Endothelial cell of umbilical vein (primary cell): ENCODE results near the gene PTCD1. TPM values are rescaled to one million over a fixed set of nuclear protein-coding genes. Genes with fewer than 3 reads are reported as not detected.

ENCODE experiments used
- BruUV-seq: library from RNA; stranded (reverse); fragments of 400-500 nt; replicated peaks from 2 replicates; lab custom pipeline; 2021; lab: Mats Ljungman, UMichigan
- CTCF ChIA-PET: fragments of 300-600, 350-600 bp; sonication (Branson Sonifier 250); formaldehyde crosslinking; loops from one replicate; lab custom pipeline; 2021; ENCODE audit warnings: antibody characterized with exemption, inconsistent platforms; lab: Charles Lee
- POLR2A ChIA-PET: fragments of 300-600, 350-600 bp; sonication (Branson Sonifier 250); formaldehyde crosslinking; loops from one replicate; lab custom pipeline; 2021; ENCODE audit warnings: antibody characterized with exemption, inconsistent platforms; lab: Charles Lee
- DNase-seq: peaks from one replicate; pipeline ENCODE4 v3.0.0-alpha.2; 2011; ENCODE audit warnings: low read depth, low spot score
- FAIRE-seq: peaks from 2 replicates; lab custom pipeline; 2011; peaks lifted over from hg19 to GRCh38; lab: Jason Lieb, UNC
- H2AFZ ChIP-seq: 2 replicates; pipeline ENCODE4 v1.6.0; 2012; ENCODE audit warnings: low read depth, low read length, control low read depth, inconsistent platforms
- H3K27ac ChIP-seq: 2 replicates; pipeline ENCODE4 v1.5.1; 2011; ENCODE audit warnings: low read depth, mild to moderate bottlenecking, control low read depth, low read length, moderate library complexity; ENCODE audit not compliant: insufficient read depth
- H3K27me3 ChIP-seq, 2 experiments: 2 replicates each; pipeline versions ENCODE4 v1.6.0 to v1.6.1; 2011; ENCODE audit warnings: low read length in 2 of 2, mixed read lengths in 1 of 2; ENCODE audit not compliant: control insufficient read depth in 2 of 2, insufficient read depth in 2 of 2
- H3K36me3 ChIP-seq, 2 experiments: 2 replicates in 1 of 2; 3 replicates in 1 of 2; pipeline ENCODE4 v1.5.1; 2011; ENCODE audit warnings: low read length in 2 of 2, mild to moderate bottlenecking in 1 of 2, moderate library complexity in 1 of 2; ENCODE audit not compliant: control insufficient read depth in 2 of 2, insufficient read depth in 2 of 2; ENCODE audit errors: extremely low read depth in 1 of 2
- H3K4me1 ChIP-seq: 3 replicates; pipeline ENCODE4 v1.5.1; 2011; ENCODE audit warnings: mild to moderate bottlenecking, low read length; ENCODE audit not compliant: control insufficient read depth, insufficient read depth; ENCODE audit errors: extremely low read depth
- H3K4me2 ChIP-seq: 2 replicates; pipeline ENCODE4 v1.6.1; 2011; ENCODE audit warnings: low read length, control low read depth, mixed read lengths; ENCODE audit not compliant: insufficient read depth
- H3K4me3 ChIP-seq, 3 experiments: fragments of 200-600 bp in 1 of 3; sonication (generic), shearing (Covaris generic) in 1 of 3; replicated peaks in 1 of 3; 2 replicates each; pipeline ENCODE4 v1.5.1; 2011 to 2016; ENCODE audit warnings: control low read depth in 3 of 3, low read length in 3 of 3, mild to moderate bottlenecking in 2 of 3, inconsistent platforms in 1 of 3, low read depth in 1 of 3, moderate library complexity in 1 of 3; ENCODE audit not compliant: insufficient read depth in 1 of 3
- H3K79me2 ChIP-seq: 2 replicates; pipeline ENCODE4 v1.6.0; 2012; ENCODE audit warnings: low read length, inconsistent platforms; ENCODE audit not compliant: control insufficient read depth, insufficient read depth
- H3K9ac ChIP-seq: replicated peaks from 2 replicates; pipeline ENCODE3; 2011; ENCODE audit warnings: low read length, control low read depth; ENCODE audit not compliant: insufficient read depth; ENCODE audit errors: extremely low read depth
- H3K9me1 ChIP-seq: replicated peaks from 3 replicates; pipeline ENCODE4 v1.6.0; 2011; ENCODE audit warnings: mild to moderate bottlenecking, low read length; ENCODE audit not compliant: control insufficient read depth, insufficient read depth; ENCODE audit errors: extremely low read depth
- H3K9me3 ChIP-seq: replicated peaks from 2 replicates; pipeline ENCODE4 v1.5.1; 2012; ENCODE audit warnings: low read length, inconsistent platforms; ENCODE audit not compliant: control insufficient read depth, insufficient read depth
- H4K20me1 ChIP-seq: replicated peaks from 2 replicates; pipeline ENCODE3; 2011; ENCODE audit warnings: mild to moderate bottlenecking, low read length; ENCODE audit not compliant: control insufficient read depth, insufficient read depth; ENCODE audit errors: extremely low read depth
- FOS ChIP-seq: IDR thresholded peaks from 2 replicates; pipeline ENCODE4 v1.6.1; 2011; ENCODE audit warnings: mild to moderate bottlenecking, low read length, moderate library complexity, borderline replicate concordance; ENCODE audit not compliant: insufficient read depth
- JUN ChIP-seq: IDR thresholded peaks from 2 replicates; pipeline ENCODE4 v1.6.1; 2011; ENCODE audit warnings: borderline replicate concordance, low read depth; ENCODE audit not compliant: insufficient read length, insufficient read depth
- MYC ChIP-seq: IDR thresholded peaks from one replicate; pipeline ENCODE4 v1.6.1; 2011; ENCODE audit warnings: mild to moderate bottlenecking, low read depth, low read length
- POLR2AphosphoS5 ChIP-seq: IDR thresholded peaks from 2 replicates; pipeline ENCODE4 v1.6.1; 2012; ENCODE audit warnings: low read depth, mild to moderate bottlenecking, control low read depth, low read length, moderate library complexity; ENCODE audit not compliant: insufficient read depth
- dilution Hi-C: fragments of 300-500 bp; cut with MboI; formaldehyde crosslinking; loops from one replicate; pipeline ENCODE4 v1.15.0; 2019; ENCODE audit warnings: low sequenced_read_pairs; ENCODE audit not compliant: extremely low pct_ligation_motif_present
- intact Hi-C: fragments of 100-400 bp; cut with micrococcal nuclease; formaldehyde crosslinking; loops from one replicate; pipeline ENCODE4 v1.10.0; 2022
- polyA plus RNA-seq, 4 experiments: library from polyadenylated mRNA; depleted of rRNA in 3 of 4; stranded (reverse) in 3 of 4; unstranded in 1 of 4; fragments of >200 nt; gene quantifications; 2 replicates each; pipeline versions ENCODE4 v1.2.1 to v1.2.3, GENCODE V29; 2011 to 2012; ENCODE audit warnings: missing spikeins in 1 of 4
- total RNA-seq: library from RNA; stranded (reverse); gene quantifications from 2 replicates; pipeline ENCODE4 v1.2.3, GENCODE V29; 2021
- TF ChIP-seq, protein P1 (sequence below), 2 donors: IDR thresholded peaks; 1 replicate in 1 of 2; 2 replicates in 1 of 2; pipeline ENCODE4 v1.5.1; 2011; ENCODE audit warnings: low read length in 2 of 2, mild to moderate bottlenecking in 2 of 2, moderate library complexity in 2 of 2, control low read depth in 1 of 2, inconsistent platforms in 1 of 2, low read depth in 1 of 2; ENCODE audit not compliant: insufficient read depth in 1 of 2; ENCODE audit errors: extremely low read depth in 1 of 2
- TF ChIP-seq, protein P2 (sequence below): IDR thresholded peaks from 2 replicates; pipeline ENCODE4 v1.6.1; 2011; ENCODE audit not compliant: insufficient read depth, insufficient read length

PTCD1 gene
- total and polyA plus RNA-seq, 2 donors (not counting 3 experiments of a cell fraction or from before 2014, with no cell fraction given): 3.8 to 9.6 TPM

DNA sequence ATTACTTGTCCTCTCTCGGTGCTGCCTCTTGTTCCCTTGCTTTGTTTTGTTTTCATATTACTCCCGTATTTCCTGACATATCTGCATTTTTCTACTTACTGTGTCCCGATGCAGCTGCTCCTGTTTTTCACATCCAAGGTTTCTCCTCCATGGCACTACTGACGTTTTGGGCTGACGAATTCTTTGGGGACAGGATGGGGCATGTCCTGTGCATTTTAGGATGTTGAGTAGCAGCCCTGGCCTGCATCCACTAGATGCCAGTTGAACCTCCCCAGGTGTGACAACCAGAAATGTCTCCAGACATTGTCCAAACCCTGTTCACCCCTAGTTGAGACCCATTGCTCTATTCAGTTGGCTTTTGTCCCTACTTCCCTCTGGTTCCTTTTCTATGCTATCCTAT, 46.5 kb upstream of the PTCD1 start:
- no peaks in the 10 kb centered on the region for H4K20me1 ChIP-seq
- TF ChIP-seq MYC (no peak), POLR2AphosphoS5 (no peak), FOS (no peak), JUN (no peak)
- TF ChIP-seq, protein P1, sequence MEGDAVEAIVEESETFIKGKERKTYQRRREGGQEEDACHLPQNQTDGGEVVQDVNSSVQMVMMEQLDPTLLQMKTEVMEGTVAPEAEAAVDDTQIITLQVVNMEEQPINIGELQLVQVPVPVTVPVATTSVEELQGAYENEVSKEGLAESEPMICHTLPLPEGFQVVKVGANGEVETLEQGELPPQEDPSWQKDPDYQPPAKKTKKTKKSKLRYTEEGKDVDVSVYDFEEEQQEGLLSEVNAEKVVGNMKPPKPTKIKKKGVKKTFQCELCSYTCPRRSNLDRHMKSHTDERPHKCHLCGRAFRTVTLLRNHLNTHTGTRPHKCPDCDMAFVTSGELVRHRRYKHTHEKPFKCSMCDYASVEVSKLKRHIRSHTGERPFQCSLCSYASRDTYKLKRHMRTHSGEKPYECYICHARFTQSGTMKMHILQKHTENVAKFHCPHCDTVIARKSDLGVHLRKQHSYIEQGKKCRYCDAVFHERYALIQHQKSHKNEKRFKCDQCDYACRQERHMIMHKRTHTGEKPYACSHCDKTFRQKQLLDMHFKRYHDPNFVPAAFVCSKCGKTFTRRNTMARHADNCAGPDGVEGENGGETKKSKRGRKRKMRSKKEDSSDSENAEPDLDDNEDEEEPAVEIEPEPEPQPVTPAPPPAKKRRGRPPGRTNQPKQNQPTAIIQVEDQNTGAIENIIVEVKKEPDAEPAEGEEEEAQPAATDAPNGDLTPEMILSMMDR (IDR thresholded peaks at IDR 0.05; ENCODE audit: extremely low read depth in 1 of 2, insufficient read depth in 1 of 2, low read depth in 1 of 2, low read length in 2 of 2): no peak
- TF ChIP-seq, protein P2, sequence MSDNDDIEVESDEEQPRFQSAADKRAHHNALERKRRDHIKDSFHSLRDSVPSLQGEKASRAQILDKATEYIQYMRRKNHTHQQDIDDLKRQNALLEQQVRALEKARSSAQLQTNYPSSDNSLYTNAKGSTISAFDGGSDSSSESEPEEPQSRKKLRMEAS: no peak
- H3K4me2 ChIP-seq: no peak overlapping the region
- no peak overlapping the region for H3K9ac ChIP-seq
- no peaks in the 10 kb centered on the region for H3K9me3 ChIP-seq
- dilution Hi-C loops (no loop called here), intact Hi-C loops (no loop called here)
- no peak overlapping the region for H3K27ac ChIP-seq
- FAIRE-seq: no peak
- no peak overlapping the region for H2AFZ ChIP-seq
- no peak overlapping the region for H3K4me3 ChIP-seq
- H3K9me1 ChIP-seq: no peaks in the 10 kb centered on the region
- no peaks in the 10 kb centered on the region for H3K4me1 ChIP-seq
- no peaks in the 10 kb centered on the region for H3K79me2 ChIP-seq
- no peaks in the 10 kb centered on the region for H3K27me3 ChIP-seq
- CTCF ChIA-PET: no interaction called here
- POLR2A ChIA-PET: no interaction called here
- no peak for DNase-seq
- peaks cover 0 to 5% of the 10 kb centered on the region in 2 experiments for H3K36me3 ChIP-seq
- BruUV-seq: no TSS peak
